Measurements from ENCODE around the gene DGKI. TPM values are rescaled to one million over a fixed set of nuclear protein-coding genes. Genes with fewer than 3 reads are reported as not detected.

Gene DGKI
- total RNA-seq, 1 experiment from 2014 or later = 0.55 TPM

DNA sequence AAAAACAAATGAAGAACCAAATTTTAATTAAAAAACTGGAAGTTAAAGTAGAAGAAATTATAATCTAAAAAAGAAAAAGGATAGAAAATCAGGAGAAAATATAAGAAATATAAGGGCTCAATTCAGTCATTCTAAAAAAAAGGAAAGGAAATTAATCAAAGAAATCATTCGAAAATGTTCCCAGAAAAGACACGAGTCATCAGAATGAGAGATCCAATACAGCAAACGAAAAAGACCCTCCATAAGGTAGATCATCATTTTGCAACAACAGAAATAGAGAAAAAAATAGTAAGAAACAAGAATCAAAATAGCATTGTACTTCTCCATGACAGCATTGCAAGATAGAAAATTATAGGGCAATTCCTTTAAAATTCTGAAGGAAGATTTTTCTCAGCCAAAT is 22.5 kb upstream of the DGKI start:
- no peak overlapping the region for H4K5ac ChIP-seq (ENCODE audit: insufficient read length, low read depth, low read length)
- no peaks in the 10 kb centered on the region for H3K27me3 ChIP-seq (ENCODE audit: insufficient read depth, low read length)
- no peaks in the 10 kb centered on the region for H4K20me1 ChIP-seq (ENCODE audit: control insufficient read depth, insufficient read depth, insufficient read length)
- H2BK5ac ChIP-seq (ENCODE audit: insufficient read length, low read length) = no peak overlapping the region
- H4K8ac ChIP-seq (replicated peaks; ENCODE audit: insufficient read length, low read depth, low read length) = no peak overlapping the region
- Mint-ChIP-seq H3K27ac (no peak overlapping the region), H3K4me3 (no peak overlapping the region), H3K4me1 (peaks cover 8 to 11% of the 10 kb centered on the region in 2 experiments), H3K27me3 (ENCODE audit: low read depth) (no peaks in the 10 kb centered on the region), H3K36me3 (ENCODE audit: insufficient read depth in 1 of 3, low read depth in 3 of 3) (peaks cover 28 to 64% (median 48%) of the 10 kb centered on the region in 3 experiments), H3K9me3 (peaks cover 7 to 9% of the 10 kb centered on the region in 2 experiments; a peak in 3 of 5 replicates)
- no peak overlapping the region for H2BK20ac ChIP-seq (ENCODE audit: low read depth, low read length, poor library complexity, severe bottlenecking)
- no peak for DNase-seq
- H3K27ac ChIP-seq (ENCODE audit: insufficient read length, low read depth, low read length) = no peak overlapping the region
- no peak overlapping the region for H3T11ph ChIP-seq (ENCODE audit: low read length)
- H3K4me2 ChIP-seq (ENCODE audit: insufficient read depth, insufficient read length, low read length) = no peak overlapping the region
- no peak overlapping the region for H3K56ac ChIP-seq (ENCODE audit: insufficient read length, low read depth, low read length)
- no peaks in the 10 kb centered on the region for H3K79me2 ChIP-seq (ENCODE audit: insufficient read depth, low read length)
- no peak for TF ChIP-seq CTCF (conservative IDR thresholded peaks at IDR 0.05)
- no peak overlapping the region for H2AK5ac ChIP-seq (ENCODE audit: insufficient read length, low read length)
- H3K14ac ChIP-seq (ENCODE audit: insufficient read depth, low read length) = no peak overlapping the region
- no peak overlapping the region for H2BK120ac ChIP-seq (ENCODE audit: low read depth, low read length, poor library complexity, severe bottlenecking)
- H3K4ac ChIP-seq (ENCODE audit: low read depth, low read length) = no peak overlapping the region
- H3K23me2 ChIP-seq (ENCODE audit: insufficient read length, low read depth, low read length, poor library complexity, severe bottlenecking) = no peaks in the 10 kb centered on the region
- H4K91ac ChIP-seq (ENCODE audit: insufficient read length, low read depth, low read length) = no peak overlapping the region
- no peak overlapping the region for H2BK15ac ChIP-seq (ENCODE audit: low read depth, low read length)
- H3K23ac ChIP-seq (ENCODE audit: insufficient read length, low read depth, low read length) = no peak overlapping the region
- H3K9me3 ChIP-seq (ENCODE audit: control insufficient read depth, low read depth, low read length) = no peaks in the 10 kb centered on the region
- H2BK12ac ChIP-seq (ENCODE audit: insufficient read length, low read depth, low read length) = no peak overlapping the region
- H3K9ac ChIP-seq (ENCODE audit: extremely low read depth, insufficient read length, low read length) = no peak overlapping the region
- no CpG with 5 or more reads among the region's 3 CpGs for WGBS (ENCODE audit: extremely low coverage, insufficient read length, low lambda C conversion rate)
- H3K79me1 ChIP-seq (ENCODE audit: insufficient read depth, low read depth, low read length, poor library complexity, severe bottlenecking) = no peaks in the 10 kb centered on the region
- no peaks in the 10 kb centered on the region; the same call in 1 of the 2 replicates for H3K4me1 ChIP-seq (ENCODE audit: insufficient read depth, low read length)
- no peak overlapping the region for H3K18ac ChIP-seq (ENCODE audit: insufficient read length, low read depth, low read length)
- no peak overlapping the region for H2AFZ ChIP-seq (ENCODE audit: low read length)
